Panc1 (cell line): ENCODE measurements around the gene LPP. TPM values are rescaled to one million over a fixed set of nuclear protein-coding genes. Genes with fewer than 3 reads are reported as not detected.

Experiments used
- ATAC-seq: fragments of 200-7000 bp; cut with Tn5 transposase; 2 replicates; pipeline ENCODE4 v1.9.1; 2020; ENCODE audit warnings: mild to moderate bottlenecking, moderate library complexity
- BruUV-seq: library from RNA; stranded (reverse); fragments of 400-500 nt; replicated peaks from 2 replicates; lab custom pipeline; 2021; lab: Mats Ljungman, UMichigan
- CTCF ChIA-PET: fragments of 300-600 bp; sonication (Branson Sonifier 250); formaldehyde crosslinking; loops from one replicate; lab custom pipeline; 2022; ENCODE audit warnings: antibody characterized with exemption; lab: Charles Lee
- POLR2A ChIA-PET: fragments of 300-600 bp; sonication (Branson Sonifier 250); formaldehyde crosslinking; loops from one replicate; lab custom pipeline; 2022; ENCODE audit warnings: antibody characterized with exemption; lab: Charles Lee
- DNase-seq: peaks from one replicate; pipeline ENCODE4 v3.0.0-alpha.2; 2010; ENCODE audit warnings: low read depth, low spot score
- H3K27ac ChIP-seq: 2 replicates; pipeline ENCODE4 v1.5.1; 2011; ENCODE audit warnings: mild to moderate bottlenecking, low read length, inconsistent platforms
- H3K27me3 ChIP-seq: fragments of 200-500 bp; sonication (Bioruptor generic); 2 replicates; pipeline ENCODE4 v1.6.0; 2014; ENCODE audit warnings: low read length, inconsistent platforms; ENCODE audit not compliant: control insufficient read depth, insufficient read depth
- H3K36me3 ChIP-seq: fragments of 200-500 bp; sonication (Bioruptor generic); 2 replicates; pipeline ENCODE4 v1.5.1; 2014; ENCODE audit warnings: inconsistent platforms, mild to moderate bottlenecking, low read length, moderate library complexity; ENCODE audit not compliant: control insufficient read depth, insufficient read depth
- H3K4me1 ChIP-seq: 2 replicates; pipeline ENCODE4 v1.5.1; 2011; ENCODE audit warnings: inconsistent platforms, mild to moderate bottlenecking, low read length, moderate library complexity; ENCODE audit not compliant: control insufficient read depth, insufficient read depth
- H3K4me3 ChIP-seq, 2 experiments: 2 replicates each; pipeline ENCODE4 v1.5.1; 2011 to 2012; ENCODE audit warnings: low read depth in 2 of 2, low read length in 2 of 2, mild to moderate bottlenecking in 2 of 2, inconsistent platforms in 1 of 2, moderate library complexity in 1 of 2
- H3K9me3 ChIP-seq: fragments of 200-500 bp; sonication (Bioruptor generic); 2 replicates; pipeline ENCODE4 v1.5.1; 2014; ENCODE audit warnings: low read depth, mild to moderate bottlenecking, inconsistent platforms, low read length, moderate library complexity; ENCODE audit not compliant: control insufficient read depth, insufficient read depth
- CTCF ChIP-seq: fragments of 450-650 bp; IDR thresholded peaks from 2 replicates; pipeline ENCODE4 v1.5.1; 2017; ENCODE audit warnings: mild to moderate bottlenecking
- POLR2AphosphoS5 ChIP-seq: IDR thresholded peaks from 2 replicates; pipeline ENCODE4 v1.6.1; 2012; ENCODE audit warnings: mild to moderate bottlenecking, low read depth, low read length, moderate library complexity
- REST ChIP-seq, 2 experiments: IDR thresholded peaks; 2 replicates each; pipeline ENCODE4 v1.6.1; 2011 to 2012; ENCODE audit warnings: low read depth in 2 of 2, control low read depth in 1 of 2, low read length in 1 of 2, mild to moderate bottlenecking in 1 of 2, moderate library complexity in 1 of 2; ENCODE audit not compliant: insufficient read depth in 1 of 2
- SIN3A ChIP-seq: IDR thresholded peaks from 2 replicates; pipeline ENCODE4 v1.6.1; 2012; ENCODE audit warnings: low read depth, mild to moderate bottlenecking, low read length, moderate library complexity, borderline replicate concordance; ENCODE audit not compliant: insufficient read depth
- TCF7L2 ChIP-seq: IDR thresholded peaks from 2 replicates; pipeline ENCODE4 v1.6.1; 2011; ENCODE audit warnings: mild to moderate bottlenecking, low read depth, low read length, inconsistent platforms
- in situ Hi-C: cut with HindIII; loops from 2 replicates; pipeline ENCODE4 v1.10.0; 2016; ENCODE audit warnings: low sequenced_read_pairs, low pct_unique_long_range_greater_than_20kb
- intact Hi-C: fragments of 100-400 bp; cut with micrococcal nuclease; formaldehyde crosslinking; loops from one replicate; pipeline ENCODE4 v1.10.0; 2022; ENCODE audit not compliant: unreplicated experiment
- total RNA-seq: library from RNA; stranded (reverse); gene quantifications from one replicate; pipeline ENCODE4 v1.2.1, GENCODE V29; 2021; ENCODE audit not compliant: unreplicated experiment

The LPP gene
- total RNA-seq, 1 experiment from 2014 or later, result 90.0 TPM

- in situ Hi-C loops (no loop called here), intact Hi-C loops (no loop called here)
- no peaks in the 10 kb centered on the region for H3K36me3 ChIP-seq
- H3K27me3 ChIP-seq, result no peaks in the 10 kb centered on the region
- ChIA-PET CTCF (interaction anchor here (0.7 kb wide), 1 partner anchor 9 kb away, joined by 4 read pairs; no protein-coding TSS in a partner anchor), POLR2A (interaction anchor here (0.7 kb wide), 2 partner anchors 41 to 953 kb away, joined by 4 to 7 read pairs; no protein-coding TSS in a partner anchor)
- H3K9me3 ChIP-seq, result no peaks in the 10 kb centered on the region
- H3K4me1 ChIP-seq, result peaks cover 6% of the 10 kb centered on the region; the same call in 1 of the 2 replicates
- H3K27ac ChIP-seq, result no peak overlapping the region
- DNase-seq, result no peak
- H3K4me3 ChIP-seq, result no peak overlapping the region
- no TSS peak for BruUV-seq
- TF ChIP-seq TCF7L2, result no peak
- no peak for TF ChIP-seq SIN3A
- TF ChIP-seq REST (IDR thresholded peaks at IDR 0.05; ENCODE audit: insufficient read depth in 1 of 2, low read depth in 2 of 2, low read length in 1 of 2), result no peak
- TF ChIP-seq CTCF, result no peak
- TF ChIP-seq POLR2AphosphoS5, result no peak
- ATAC-seq, result no peak
Observed at GRCh38 chr3:188671971-188672370, 518.0 kb downstream of the LPP start.

GRCh38 chr3:188672840-188673239 is 518.9 kb downstream of the LPP start:
- Histone ChIP-seq H3K9me3 (no peaks in the 10 kb centered on the region), H3K36me3 (no peaks in the 10 kb centered on the region), H3K27me3 (no peaks in the 10 kb centered on the region), H3K4me3 (no peak overlapping the region), H3K27ac (no peak overlapping the region), H3K4me1 (peaks cover 6% of the 10 kb centered on the region; the same call in 1 of the 2 replicates)
- no TSS peak for BruUV-seq
- ATAC-seq (no peak), DNase-seq (no peak)
- in situ Hi-C loops, result no loop called here
- ChIA-PET CTCF (interaction anchor here (0.6 to 0.7 kb wide), 2 partner anchors 10 to 626 kb away, joined by 4 read pairs; no protein-coding TSS in a partner anchor), POLR2A (interaction anchor here (0.6 kb wide), 1 partner anchor 761 kb away, joined by 15 read pairs; no protein-coding TSS in a partner anchor)
- no peak for TF ChIP-seq REST (IDR thresholded peaks at IDR 0.05; ENCODE audit: insufficient read depth in 1 of 2, low read depth in 2 of 2, low read length in 1 of 2)
- no peak for TF ChIP-seq CTCF
- TF ChIP-seq SIN3A, result no peak
- no peak for TF ChIP-seq TCF7L2
- TF ChIP-seq POLR2AphosphoS5, result no peak
- intact Hi-C loops, result no loop called here
